ENCODE measurements around the gene ING2. TPM values are rescaled to one million over a fixed set of nuclear protein-coding genes. Genes with fewer than 3 reads are reported as not detected.

Gene ING2
- total RNA-seq, 3 donors from 2014 or later: 7.9 to 23.0 (median 13.8) TPM

GRCh38 chr4:183541010-183541751, 36.3 kb downstream of the ING2 start:
- intact Hi-C loops (cut with DNase I; ENCODE audit: low total_unique reads): no loop called here
- H3K27me3 ChIP-seq: no peaks in the 10 kb centered on the region
- no peak for DNase-seq (ENCODE audit: low spot score in 2 of 2)
- TF ChIP-seq POLR2A (IDR thresholded peaks at IDR 0.05) (no peak), POLR2AphosphoS5 (IDR thresholded peaks at IDR 0.05) (no peak), CTCF (IDR thresholded peaks at IDR 0.05) (no peak)
- H3K4me1 ChIP-seq: no peaks in the 10 kb centered on the region
- H3K4me3 ChIP-seq: peak overlapping the region; percentile 5 to 29 (median 6)
- no peaks in the 10 kb centered on the region for H3K9me3 ChIP-seq
- H3K27ac ChIP-seq: no peak overlapping the region
- no peaks in the 10 kb centered on the region for H3K36me3 ChIP-seq

DNA sequence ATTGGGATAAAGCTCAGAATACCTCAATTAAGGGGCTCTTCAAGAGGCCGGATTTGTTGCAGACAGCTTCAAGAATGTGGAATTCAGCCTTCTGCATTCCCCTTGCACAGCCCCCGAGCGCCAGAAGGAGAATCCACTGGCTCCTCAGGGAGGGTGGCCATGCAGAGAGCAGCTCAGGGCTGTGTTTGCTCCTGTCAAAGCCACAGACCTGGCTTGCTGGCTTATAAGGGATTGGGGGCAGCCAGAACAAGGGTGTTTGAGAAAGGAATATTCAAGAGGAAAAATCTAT, 36.8 kb downstream of the ING2 start:
- H3K9me3 ChIP-seq: no peaks in the 10 kb centered on the region
- H3K27me3 ChIP-seq: no peaks in the 10 kb centered on the region
- H3K36me3 ChIP-seq: no peaks in the 10 kb centered on the region
- no peak for DNase-seq (ENCODE audit: low spot score in 2 of 2)
- no peak overlapping the region for H3K27ac ChIP-seq
- intact Hi-C loops (cut with DNase I; ENCODE audit: low total_unique reads): no loop called here
- H3K4me1 ChIP-seq: no peaks in the 10 kb centered on the region
- no peak for TF ChIP-seq POLR2A (IDR thresholded peaks at IDR 0.05)
- no peak for TF ChIP-seq CTCF (IDR thresholded peaks at IDR 0.05)
- TF ChIP-seq POLR2AphosphoS5 (IDR thresholded peaks at IDR 0.05): no peak
- H3K4me3 ChIP-seq: no peak overlapping the region

- no peaks in the 10 kb centered on the region for H3K27me3 ChIP-seq
- intact Hi-C loops (cut with DNase I; ENCODE audit: low total_unique reads): no loop called here
- H3K27ac ChIP-seq: no peak overlapping the region
Measured at GRCh38 chr4:183543435-183543834, 38.6 kb downstream of the ING2 start.

DNA sequence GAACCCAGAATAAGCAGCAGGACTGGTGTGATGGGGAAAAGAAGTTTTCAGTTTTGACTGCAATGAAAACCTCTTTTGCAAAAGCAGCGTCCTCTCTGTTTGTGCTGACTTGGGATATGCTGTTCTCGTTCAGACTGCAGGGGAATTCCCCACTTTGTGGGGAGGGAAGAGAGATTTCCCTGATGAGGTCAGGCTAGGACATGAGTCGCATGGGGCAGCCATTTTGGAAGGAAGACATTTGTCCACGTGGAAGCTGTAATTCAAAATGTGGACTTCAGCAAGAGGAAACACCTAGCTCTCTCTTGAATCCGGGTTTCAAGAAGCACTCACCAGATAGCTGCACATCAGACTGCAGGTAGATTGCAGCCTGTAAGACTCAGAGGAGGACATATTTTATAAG, 39.3 kb downstream of the ING2 start:
- H3K9me3 ChIP-seq: no peaks in the 10 kb centered on the region
- no peaks in the 10 kb centered on the region for H3K27me3 ChIP-seq
- intact Hi-C loops (cut with DNase I; ENCODE audit: low total_unique reads): no loop called here
- no peak for DNase-seq (ENCODE audit: low spot score in 2 of 2)
- H3K4me3 ChIP-seq: no peak overlapping the region
- H3K4me1 ChIP-seq: no peaks in the 10 kb centered on the region
- TF ChIP-seq POLR2AphosphoS5 (IDR thresholded peaks at IDR 0.05) (no peak), POLR2A (IDR thresholded peaks at IDR 0.05) (no peak), CTCF (IDR thresholded peaks at IDR 0.05) (no peak)
- H3K27ac ChIP-seq: no peak overlapping the region
- no peaks in the 10 kb centered on the region for H3K36me3 ChIP-seq

More at GRCh38 chr4:183543435-183543834, 38.6 kb downstream of the ING2 start:
- H3K4me3 ChIP-seq: no peak overlapping the region
- no peaks in the 10 kb centered on the region for H3K9me3 ChIP-seq
- H3K4me1 ChIP-seq: no peaks in the 10 kb centered on the region
- TF ChIP-seq CTCF (IDR thresholded peaks at IDR 0.05) (no peak), POLR2A (IDR thresholded peaks at IDR 0.05) (no peak), POLR2AphosphoS5 (IDR thresholded peaks at IDR 0.05) (no peak)
- DNase-seq (ENCODE audit: low spot score in 2 of 2): no peak
- no peaks in the 10 kb centered on the region for H3K36me3 ChIP-seq

- Histone ChIP-seq H3K4me1 (no peaks in the 10 kb centered on the region), H3K4me3 (no peak overlapping the region), H3K27ac (no peak overlapping the region), H3K27me3 (no peaks in the 10 kb centered on the region), H3K36me3 (no peaks in the 10 kb centered on the region), H3K9me3 (no peaks in the 10 kb centered on the region)
- intact Hi-C loops (cut with DNase I; ENCODE audit: low total_unique reads): no loop called here
- DNase-seq (ENCODE audit: low spot score in 2 of 2): no peak
- TF ChIP-seq POLR2AphosphoS5 (IDR thresholded peaks at IDR 0.05) (no peak), POLR2A (IDR thresholded peaks at IDR 0.05) (no peak), CTCF (IDR thresholded peaks at IDR 0.05) (no peak)
Measured at GRCh38 chr4:183546376-183546775, 41.5 kb downstream of the ING2 start.

Data from breast epithelium (tissue), 4 donors.